Ovary (tissue), 9 donors: Measurements from ENCODE around the gene DHRS7B. TPM values are rescaled to one million over a fixed set of nuclear protein-coding genes. Genes with fewer than 3 reads are reported as not detected.
"Not testable (repeated sequence)": the region's sequence is repeated elsewhere in the genome, so short reads cannot be mapped to it uniquely, and the experiment has no call there.

Source experiments
- DNase-seq, 5 donors: peaks; one replicate each; pipeline ENCODE4 v3.0.0-alpha.2; 2019 to 2020
- H3K27ac ChIP-seq, 2 donors: fragments of 200-600 bp; one replicate each; pipeline versions ENCODE4 v1.5.1 to v1.8.0; 2019 to 2022
- H3K27me3 ChIP-seq: fragments of 200-600 bp; one replicate; pipeline ENCODE4 v1.8.0; 2022
- H3K36me3 ChIP-seq: fragments of 200-600 bp; sonication (generic); one replicate; pipeline ENCODE4 v1.5.1; 2019
- H3K4me1 ChIP-seq: one replicate; pipeline ENCODE4 v1.8.1; 2013; ENCODE audit warnings: mild to moderate bottlenecking, moderate library complexity; ENCODE audit not compliant: insufficient read depth
- H3K4me3 ChIP-seq: fragments of 200-600 bp; sonication (generic); one replicate; pipeline ENCODE4 v1.5.1; 2017
- H3K9me3 ChIP-seq, 2 donors: fragments of 200-600 bp in 1 of 2; sonication (generic) in 1 of 2; one replicate each; pipeline versions ENCODE4 v1.5.1 to v1.8.1; 2013 to 2019; ENCODE audit warnings: mild to moderate bottlenecking in 1 of 2, moderate library complexity in 1 of 2
- EP300 ChIP-seq: sonication (generic); formaldehyde crosslinking; IDR thresholded peaks from one replicate; pipeline ENCODE4 v1.6.1; 2017; ENCODE audit warnings: antibody characterized with exemption
- POLR2A ChIP-seq: fragments of 450-650 bp; IDR thresholded peaks from one replicate; pipeline ENCODE4 v1.6.1; 2017; ENCODE audit warnings: antibody characterized with exemption, mild to moderate bottlenecking, moderate library complexity
- WGBS, 3 donors: extraction: QIAGEN DNeasy Blood & Tissue Kit in 1 of 3; methylation state at CpG; one replicate each; pipeline versions ENCODE4 v1.1.5 to v1.1.7; 2013 to 2017; 5-methylcytosine and 5-hydroxymethylcytosine counted together
- intact Hi-C, 4 donors: fragments of 100-400 bp; cut with DNase I; formaldehyde crosslinking; loops; one replicate each; pipeline versions ENCODE4 v1.11.0 to v1.15.1; 2022 to 2023
- polyA plus RNA-seq, 2 donors: library from polyadenylated mRNA; stranded (reverse); fragments of 200-250 nt in 1 of 2; fragments of 350-450 nt in 1 of 2; fragmentation: Illumina TruSeq in 1 of 2; extraction: RNeasy Lipid Tissue Mini Kit (QIAGEN cat#74804) in 1 of 2; gene quantifications; one replicate each; pipeline ENCODE4 v1.2.3, GENCODE V29; 2013 to 2014
- total RNA-seq, 7 donors: library from RNA; depleted of rRNA in 2 of 7; stranded (reverse); fragments of >200 nt in 2 of 7; fragmentation: NEBNext Ultra II Directional in 3 of 7; extraction: Animal tissue kit (Norgen Biotek cat#: 25700) in 3 of 7; gene quantifications; one replicate each; pipeline versions ENCODE4 v1.1.0 to v1.2.4, GENCODE V29; 2016 to 2023
- TF ChIP-seq, protein P1 (sequence below), 3 donors: fragments of 450-650 bp in 2 of 3; fragments of 200-600 bp in 1 of 3; IDR thresholded peaks; one replicate each; pipeline versions ENCODE4 v1.5.1 to v1.8.0; 2016 to 2022; ENCODE audit warnings: antibody characterized with exemption in 3 of 3, mild to moderate bottlenecking in 1 of 3
- donor health status: DM: no; HTN: no; CAD: no; lungs with moderate emphysema.
- donor health status: DM: no; HTN: no; CAD: no.
- donor health status: Bipolar disorder and iron deficiency.
- donor health status: DM: yes; HTN: yes; CAD: no.
- donor health status: DM: no; HTN: no; CAD: no.
- donor health status: DM: yes; HTN: yes; CAD: no.

The DHRS7B gene
- total and polyA plus RNA-seq, 9 donors, result 10.7 to 28.3 (median 17.4) TPM

DNA sequence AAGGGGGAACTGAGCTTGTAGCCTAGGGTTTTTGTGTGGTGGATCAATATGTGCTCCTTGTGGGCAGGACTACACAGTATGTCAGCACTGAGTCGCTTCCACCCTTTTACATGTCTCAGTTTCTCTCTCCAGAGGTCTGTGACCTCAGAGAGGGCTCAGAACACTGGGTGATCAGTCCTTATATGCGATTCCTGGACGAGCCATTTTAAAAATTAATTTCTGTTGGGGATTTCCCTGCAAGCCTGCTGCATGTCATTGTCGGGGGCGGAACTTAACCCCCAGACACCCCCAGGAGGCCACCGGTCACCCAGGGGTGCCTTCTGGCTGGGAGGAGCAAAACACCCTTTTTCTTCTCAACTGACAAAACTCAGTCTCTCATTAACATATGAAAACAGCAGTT is 14.1 kb downstream of the DHRS7B start:
- Histone ChIP-seq H3K27ac (no peak overlapping the region), H3K36me3 (no peaks in the 10 kb centered on the region), H3K4me3 (no peak overlapping the region), H3K4me1 (no peaks in the 10 kb centered on the region), H3K9me3 (no peaks in the 10 kb centered on the region), H3K27me3 (no peaks in the 10 kb centered on the region)
- WGBS, 3 donors, result 91 to 93% (median 93%) methylated on average over 6 of the region's 6 CpGs
- TF ChIP-seq POLR2A (no peak), EP300 (no peak)
- TF ChIP-seq, protein P1, sequence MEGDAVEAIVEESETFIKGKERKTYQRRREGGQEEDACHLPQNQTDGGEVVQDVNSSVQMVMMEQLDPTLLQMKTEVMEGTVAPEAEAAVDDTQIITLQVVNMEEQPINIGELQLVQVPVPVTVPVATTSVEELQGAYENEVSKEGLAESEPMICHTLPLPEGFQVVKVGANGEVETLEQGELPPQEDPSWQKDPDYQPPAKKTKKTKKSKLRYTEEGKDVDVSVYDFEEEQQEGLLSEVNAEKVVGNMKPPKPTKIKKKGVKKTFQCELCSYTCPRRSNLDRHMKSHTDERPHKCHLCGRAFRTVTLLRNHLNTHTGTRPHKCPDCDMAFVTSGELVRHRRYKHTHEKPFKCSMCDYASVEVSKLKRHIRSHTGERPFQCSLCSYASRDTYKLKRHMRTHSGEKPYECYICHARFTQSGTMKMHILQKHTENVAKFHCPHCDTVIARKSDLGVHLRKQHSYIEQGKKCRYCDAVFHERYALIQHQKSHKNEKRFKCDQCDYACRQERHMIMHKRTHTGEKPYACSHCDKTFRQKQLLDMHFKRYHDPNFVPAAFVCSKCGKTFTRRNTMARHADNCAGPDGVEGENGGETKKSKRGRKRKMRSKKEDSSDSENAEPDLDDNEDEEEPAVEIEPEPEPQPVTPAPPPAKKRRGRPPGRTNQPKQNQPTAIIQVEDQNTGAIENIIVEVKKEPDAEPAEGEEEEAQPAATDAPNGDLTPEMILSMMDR (IDR thresholded peaks at IDR 0.05), result no peak
- DNase-seq, result no peak
- intact Hi-C loops, result no loop called here

DNA sequence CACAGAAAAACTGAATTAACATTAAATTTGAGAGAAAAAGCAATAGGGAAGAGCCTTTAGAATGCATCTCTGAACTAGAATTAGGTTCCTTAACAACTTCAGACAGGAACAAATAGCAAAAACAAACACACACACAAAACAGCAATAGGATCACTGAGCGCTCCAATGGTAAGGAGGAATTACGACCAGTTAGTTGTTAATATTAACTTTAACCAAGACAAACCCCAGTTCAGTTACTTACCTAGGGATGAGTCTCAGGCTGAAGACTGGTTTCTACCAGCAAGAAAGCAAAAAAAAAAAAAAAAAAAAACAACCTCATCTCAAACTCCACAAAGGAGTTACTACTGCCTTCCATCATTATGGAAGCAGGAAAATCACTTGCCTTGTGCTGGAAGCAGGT is 14.6 kb downstream of the DHRS7B start:
- no peaks in the 10 kb centered on the region for H3K9me3 ChIP-seq
- no peak overlapping the region for H3K27ac ChIP-seq
- H3K4me3 ChIP-seq, result no peak overlapping the region
- DNase-seq, result no peak
- no peaks in the 10 kb centered on the region for H3K27me3 ChIP-seq
- TF ChIP-seq, protein P1 (IDR thresholded peaks at IDR 0.05), result no peak
- TF ChIP-seq POLR2A, result no peak
- whole genome bisulfite sequencing, 3 donors, result 94 to 100% (median 99%) methylated on average over 2 of the region's 2 CpGs
- H3K4me1 ChIP-seq, result no peaks in the 10 kb centered on the region
- no peaks in the 10 kb centered on the region for H3K36me3 ChIP-seq
- intact Hi-C loops, result no loop called here

DNA sequence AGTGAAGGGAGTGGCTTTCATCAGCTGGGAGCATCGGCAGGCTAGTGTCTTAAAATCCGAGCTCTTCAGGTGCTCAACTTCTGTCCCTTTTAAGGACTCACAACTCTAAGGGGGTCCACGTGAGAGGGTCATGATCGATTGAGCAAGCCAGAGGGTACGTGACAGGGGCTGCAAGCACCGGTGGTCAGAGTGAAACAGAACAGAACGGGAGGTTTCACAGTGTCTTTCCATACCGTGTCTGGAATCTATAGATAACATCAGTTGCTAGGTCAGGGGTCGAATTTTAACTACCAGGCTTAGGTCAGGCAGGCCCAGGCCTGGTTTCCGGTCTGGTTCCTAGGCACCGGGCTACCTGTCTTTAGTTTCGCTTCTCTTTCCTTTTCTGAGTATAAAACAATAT is 15.3 kb downstream of the DHRS7B start:
- H3K27me3 ChIP-seq, intact Hi-C loops, H3K27ac ChIP-seq, H3K4me1 ChIP-seq, H3K36me3 ChIP-seq, H3K4me3 ChIP-seq, DNase-seq, H3K9me3 ChIP-seq: not testable (repeated sequence)
- 78 to 87% (median 80%) methylated on average over 12 of the region's 12 CpGs for WGBS, 3 donors

DNA sequence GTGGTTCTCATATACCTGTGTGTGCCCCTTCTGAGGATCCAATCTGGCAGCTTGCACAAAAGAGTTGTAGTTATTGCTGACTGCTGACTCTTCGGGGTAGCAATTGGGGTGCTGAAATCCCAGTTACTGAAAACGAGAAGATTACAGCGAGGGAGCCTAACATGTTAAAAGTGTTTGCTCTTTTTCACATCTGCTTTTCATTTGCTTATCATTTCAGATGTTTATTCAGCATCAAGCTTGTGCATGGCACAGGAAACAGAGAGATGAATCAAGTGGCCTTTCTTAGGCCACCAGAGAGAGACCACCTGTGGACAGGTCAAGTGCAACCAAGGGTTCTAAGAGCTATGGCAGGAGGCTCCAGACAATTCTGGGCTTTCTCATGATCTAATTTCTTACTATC is 16.9 kb downstream of the DHRS7B start:
- Histone ChIP-seq H3K4me1 (no peaks in the 10 kb centered on the region), H3K9me3 (no peaks in the 10 kb centered on the region), H3K4me3 (no peak overlapping the region), H3K27me3 (no peaks in the 10 kb centered on the region), H3K36me3 (no peaks in the 10 kb centered on the region), H3K27ac (no peak overlapping the region)
- intact Hi-C loops, result no loop called here
- WGBS, 3 donors, result 75 to 83% (median 78%) methylated on average over 3 of the region's 3 CpGs
- no peak for DNase-seq
- TF ChIP-seq EP300, result no peak
- TF ChIP-seq, protein P1 (IDR thresholded peaks at IDR 0.05), result no peak
- no peak for TF ChIP-seq POLR2A

DNA sequence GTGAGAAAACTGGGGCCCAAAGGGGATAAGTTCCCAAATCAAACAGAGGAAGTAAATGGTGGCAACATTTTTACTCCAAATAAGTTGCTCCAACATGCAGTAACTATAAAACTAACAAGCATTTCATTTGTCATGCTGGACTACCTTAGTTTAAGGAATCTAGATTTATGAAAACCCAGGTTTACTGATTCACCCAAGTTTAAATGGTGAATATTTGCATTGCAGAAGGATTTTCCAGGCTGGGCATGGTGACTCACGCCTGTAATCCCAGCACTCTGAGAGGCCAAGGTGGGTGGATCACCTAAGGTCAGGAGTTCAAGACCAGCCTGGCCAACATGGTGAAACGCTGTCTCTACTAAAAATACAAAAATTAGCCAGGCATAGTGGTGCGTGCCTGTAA is 17.5 kb downstream of the DHRS7B start:
- 74 to 96% (median 95%) methylated on average over 3 of the region's 3 CpGs for WGBS, 3 donors
- H3K27me3 ChIP-seq, H3K9me3 ChIP-seq, intact Hi-C loops, DNase-seq, H3K4me1 ChIP-seq, H3K27ac ChIP-seq, H3K4me3 ChIP-seq, H3K36me3 ChIP-seq: not testable (repeated sequence)
